Esophagus muscularis mucosa (tissue), 3 donors: ENCODE data around the gene GPR152.

Experiments
- CTCF ChIP-seq, 3 experiments: fragments of 200-600 bp in 2 of 3; fragments of 450-650 bp in 1 of 3; sonication (generic) in 2 of 3; IDR thresholded peaks; one replicate each; pipeline ENCODE4 v1.5.1; 2017 to 2019; ENCODE audit warnings: antibody characterized with exemption in 3 of 3, mild to moderate bottlenecking in 2 of 3, moderate library complexity in 1 of 3
- POLR2A ChIP-seq: fragments of 450-650 bp; IDR thresholded peaks from one replicate; pipeline ENCODE4 v1.6.1; 2017; ENCODE audit warnings: antibody characterized with exemption, moderate library complexity, mild to moderate bottlenecking, low read depth
- POLR2AphosphoS5 ChIP-seq, 2 donors: sonication (generic); formaldehyde crosslinking; IDR thresholded peaks; one replicate each; pipeline ENCODE4 v1.6.1; 2017; ENCODE audit warnings: antibody characterized with exemption in 2 of 2

- no peak for TF ChIP-seq CTCF (IDR thresholded peaks at IDR 0.05)
- no peak for TF ChIP-seq POLR2A
- no peak for TF ChIP-seq POLR2AphosphoS5 (IDR thresholded peaks at IDR 0.05)
Measured at GRCh38 chr11:67422891-67423290, 29.6 kb downstream of the GPR152 start.
